SK-N-MC (cell line): Measurements from ENCODE around the gene MPI.

Experiments used
- DNase-seq: peaks from one replicate; pipeline ENCODE4 v3.0.0-alpha.2; 2011; ENCODE audit warnings: low read depth, low spot score
- H3K27ac ChIP-seq: fragments of 200-600 bp; sonication (generic); 2 replicates; pipeline ENCODE4 v1.5.1; 2016; ENCODE audit warnings: mixed run types
- H3K36me3 ChIP-seq: fragments of 200-600 bp; sonication (generic); 2 replicates; pipeline ENCODE4 v1.6.1; 2017; ENCODE audit warnings: antibody characterized with exemption, low read length, mixed read lengths; ENCODE audit not compliant: insufficient read depth
- H3K4me3 ChIP-seq: fragments of 200-600 bp; sonication (generic); 2 replicates; pipeline ENCODE4 v1.5.1; 2016
- H3K9ac ChIP-seq: fragments of 200-600 bp; sonication (generic); 2 replicates; pipeline ENCODE4 v1.8.0; 2017; ENCODE audit warnings: mixed run types, mixed read lengths; ENCODE audit not compliant: insufficient read length
- H3K9me3 ChIP-seq: fragments of 200-600 bp; sonication (generic); 2 replicates; pipeline ENCODE4 v1.6.1; 2017; ENCODE audit warnings: low read depth, mild to moderate bottlenecking, antibody characterized with exemption, low read length, moderate library complexity, mixed read lengths
- EZH2 ChIP-seq: fragments of 200-600 bp; sonication (generic); IDR thresholded peaks from one replicate; pipeline ENCODE4 v1.6.1; 2017; ENCODE audit warnings: antibody characterized with exemption
- FOXP2 ChIP-seq: optimal IDR thresholded peaks from 2 replicates; pipeline ENCODE3; 2011; ENCODE audit warnings: mild to moderate bottlenecking, moderate library complexity; ENCODE audit not compliant: insufficient read depth; ENCODE audit errors: extremely low read length, control extremely low read depth
- POLR2AphosphoS5 ChIP-seq: IDR thresholded peaks from 2 replicates; pipeline ENCODE4 v1.6.1; 2012; ENCODE audit warnings: mild to moderate bottlenecking, low read depth, low read length, borderline replicate concordance

The MPI gene

GRCh38 chr15:74950078-74950908 lies 60.5 kb downstream of the MPI start:
- H3K9me3 ChIP-seq = no peaks in the 10 kb centered on the region
- no peak for DNase-seq
- H3K4me3 ChIP-seq = no peak overlapping the region
- no peak overlapping the region for H3K9ac ChIP-seq
- TF ChIP-seq FOXP2 (no peak), POLR2AphosphoS5 (no peak), EZH2 (no peak)
- H3K36me3 ChIP-seq = no peaks in the 10 kb centered on the region
- no peak overlapping the region for H3K27ac ChIP-seq

DNA sequence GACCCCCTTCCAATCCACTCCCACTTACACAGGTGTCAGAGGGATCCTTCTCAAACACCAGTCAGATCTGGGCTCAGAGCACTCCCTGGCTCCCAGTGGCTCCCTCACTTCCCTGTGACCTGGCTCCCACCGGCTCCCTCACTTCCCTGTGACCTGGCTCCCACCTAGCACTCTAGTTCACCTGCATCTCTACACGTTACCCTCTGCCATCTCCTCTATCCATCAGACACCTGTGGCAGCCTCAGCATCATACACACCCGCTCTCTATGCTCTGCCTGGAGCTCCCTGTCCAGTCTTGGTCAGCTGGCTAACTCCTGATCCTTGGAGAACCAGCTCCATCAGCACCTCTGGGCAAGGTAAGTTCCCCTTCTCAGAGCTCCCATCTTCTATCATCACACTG lies 61.2 kb downstream of the MPI start:
- H3K4me3 ChIP-seq = no peak overlapping the region
- H3K36me3 ChIP-seq = no peaks in the 10 kb centered on the region
- no peak overlapping the region for H3K9ac ChIP-seq
- H3K27ac ChIP-seq = no peak overlapping the region
- H3K9me3 ChIP-seq = no peaks in the 10 kb centered on the region
- TF ChIP-seq EZH2 = no peak
- TF ChIP-seq FOXP2 = no peak
- TF ChIP-seq POLR2AphosphoS5 = no peak
- DNase-seq = no peak
